Activated CD4-positive, alpha-beta T cell treated with anti-CD3 and anti-CD28 coated beads, Interleukin-2, amount 10 ng/mL, durations not matched to agents 7 days and 5 days (primary cell): Measurements from ENCODE around the gene ASPSCR1. TPM values are rescaled to one million over a fixed set of nuclear protein-coding genes. Genes with fewer than 3 reads are reported as not detected.

Source experiments
- CTCF ChIA-PET: fragments of 350-600 bp; sonication (Branson Sonifier 250); formaldehyde crosslinking; loops from one replicate; lab custom pipeline; 2021; ENCODE audit warnings: antibody characterized with exemption; lab: Charles Lee
- POLR2A ChIA-PET: fragments of 350-600 bp; sonication (Branson Sonifier 250); formaldehyde crosslinking; loops from one replicate; lab custom pipeline; 2021; ENCODE audit warnings: antibody characterized with exemption; lab: Charles Lee
- DNase-seq: peaks from one replicate; pipeline ENCODE4 v3.0.0-alpha.2; 2020
- H3K27ac Mint-ChIP-seq: one replicate; pipeline ENCODE4 v1.8.0; 2021; ENCODE audit warnings: mild to moderate bottlenecking, moderate library complexity, mixed read lengths
- H3K27me3 Mint-ChIP-seq: one replicate; pipeline ENCODE4 v1.8.0; 2021; ENCODE audit warnings: mixed read lengths
- H3K36me3 Mint-ChIP-seq: one replicate; pipeline ENCODE4 v1.8.0; 2021; ENCODE audit warnings: low read depth, mixed read lengths
- H3K4me1 Mint-ChIP-seq: one replicate; pipeline ENCODE4 v1.8.0; 2021; ENCODE audit warnings: mixed read lengths
- H3K4me3 Mint-ChIP-seq: one replicate; pipeline ENCODE4 v1.8.0; 2021; ENCODE audit warnings: mild to moderate bottlenecking, moderate library complexity, mixed read lengths
- H3K9me3 Mint-ChIP-seq: one replicate; pipeline ENCODE4 v1.8.0; 2021; ENCODE audit warnings: mixed read lengths
- total RNA-seq, 2 experiments: library from RNA; stranded (reverse); gene quantifications; one replicate each; pipeline ENCODE4 v1.2.3, GENCODE V29; 2021

ASPSCR1 gene
- total RNA-seq, 2 experiments from 2014 or later, result 34.0 to 37.6 TPM

- ChIA-PET POLR2A (interaction anchor here (0.6 kb wide), 1 partner anchor 63 kb away, joined by 3 read pairs; the partner anchor contains the start of genes CENPX and LRRC45), CTCF (interaction anchor here (0.5 to 2.5 kb wide), 54 partner anchors 9 to 666 kb away, joined by 3 to 66 read pairs (median 4); partner anchors contain the start of genes CENPX, DCXR, GPS1 and LRRC45)
- DNase-seq, result peak; percentile 78
- Mint-ChIP-seq H3K4me3 (no peak overlapping the region), H3K27me3 (peaks cover 36% of the 10 kb centered on the region), H3K9me3 (no peaks in the 10 kb centered on the region), H3K36me3 (no peaks in the 10 kb centered on the region), H3K27ac (no peak overlapping the region), H3K4me1 (peaks cover 4% of the 10 kb centered on the region)
Observed at GRCh38 chr17:81959362-81960129, 17.9 kb upstream of the ASPSCR1 start.

GRCh38 chr17:81960130-81960958 is 17.1 kb upstream of the ASPSCR1 start:
- H3K27ac Mint-ChIP-seq, result no peak overlapping the region
- H3K27me3 Mint-ChIP-seq, result peaks cover 43% of the 10 kb centered on the region
- no peak for DNase-seq
- H3K9me3 Mint-ChIP-seq, result no peaks in the 10 kb centered on the region
- peaks cover 4% of the 10 kb centered on the region for H3K4me1 Mint-ChIP-seq
- no peaks in the 10 kb centered on the region for H3K36me3 Mint-ChIP-seq
- POLR2A ChIA-PET, result no interaction called here
- no peak overlapping the region for H3K4me3 Mint-ChIP-seq
- CTCF ChIA-PET, result interaction anchor here (0.6 to 2.5 kb wide), 43 partner anchors 8 to 667 kb away, joined by 3 to 66 read pairs (median 5); partner anchors contain the start of genes CENPX, DCXR, GPS1 and LRRC45

- H3K4me1 Mint-ChIP-seq, result peaks cover 4% of the 10 kb centered on the region
- ChIA-PET POLR2A (no interaction called here), CTCF (interaction anchor here (0.6 to 2.5 kb wide), 11 partner anchors 11 to 733 kb away, joined by 3 to 66 read pairs (median 9); partner anchors contain the start of genes CENPX, LRRC45, MAFG and PYCR1)
- H3K27me3 Mint-ChIP-seq, result peaks cover 43% of the 10 kb centered on the region
- no peaks in the 10 kb centered on the region for H3K9me3 Mint-ChIP-seq
- H3K4me3 Mint-ChIP-seq, result no peak within 1 kb of the TSS
- no peaks in the 10 kb centered on the region for H3K36me3 Mint-ChIP-seq
- H3K27ac Mint-ChIP-seq, result no peak within 1 kb of the TSS
- no peak for DNase-seq
Observed at GRCh38 chr17:81961087-81961511, 16.3 kb upstream of the ASPSCR1 start, which contains the start of gene NOTUM. TSS of gene NOTUM (minus strand) at chr17:81961187. CDS start at chr17:81960909, 278 bp downstream.

DNA sequence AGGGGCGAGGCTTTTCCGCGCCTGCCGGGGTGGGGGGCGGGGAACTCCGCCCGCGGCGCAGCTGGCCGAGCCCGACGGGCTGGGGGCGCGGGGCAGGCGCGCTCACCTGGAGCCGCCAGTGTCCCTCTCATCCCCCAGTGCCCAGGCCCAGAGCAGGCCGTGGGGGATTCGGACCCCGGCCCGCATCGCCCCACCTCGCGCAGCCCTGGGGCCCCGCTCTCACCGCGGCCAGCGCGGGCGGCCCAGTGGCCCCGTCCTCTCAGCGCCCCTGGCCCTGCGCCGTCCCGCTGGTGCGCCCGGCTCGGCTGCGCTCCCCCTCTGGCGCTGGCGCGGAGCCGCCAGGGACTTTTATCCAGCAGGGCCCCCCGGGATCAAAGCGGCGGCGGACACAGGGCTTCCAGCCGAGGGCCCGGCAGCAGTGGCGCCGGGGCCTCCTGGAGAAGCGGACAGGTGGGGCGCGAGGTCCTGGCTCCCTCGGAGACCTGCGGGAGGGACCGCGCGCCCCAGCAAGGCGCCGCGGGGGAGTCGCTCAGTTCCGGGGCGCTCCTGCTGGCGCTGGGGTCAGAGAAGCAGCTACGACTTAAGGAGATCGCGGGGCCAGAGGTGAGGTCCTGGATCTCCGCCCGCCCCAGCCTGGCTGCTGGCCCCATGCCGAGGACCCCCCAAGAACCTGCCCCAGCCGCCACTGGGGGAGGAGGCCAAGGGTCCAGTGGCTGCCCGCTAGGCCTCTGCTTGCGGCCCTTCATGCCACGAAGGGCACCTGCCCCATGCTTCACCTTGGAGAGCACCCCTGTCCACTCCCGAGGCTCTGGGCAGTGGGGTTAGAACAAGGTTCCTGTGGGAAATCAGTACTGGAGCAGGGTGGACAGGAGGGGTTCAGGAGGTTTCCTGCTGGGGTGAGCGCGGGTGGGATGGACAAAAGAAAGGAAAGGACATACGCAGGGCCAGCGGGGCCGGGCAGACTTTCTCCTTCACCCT is 15.6 kb upstream of the ASPSCR1 start:
- DNase-seq, result no peak
- H3K4me3 Mint-ChIP-seq, result no peak overlapping the region

GRCh38 chr17:81962499-81963441 is 14.7 kb upstream of the ASPSCR1 start:
- ChIA-PET POLR2A (no interaction called here), CTCF (interaction anchor here (0.6 to 0.8 kb wide), 3 partner anchors 8 to 40 kb away, joined by 3 to 4 read pairs (median 4); no protein-coding TSS in a partner anchor)
- H3K36me3 Mint-ChIP-seq, result no peaks in the 10 kb centered on the region

More for the DNA sequence above, 15.6 kb upstream of the ASPSCR1 start:
- Mint-ChIP-seq H3K9me3 (no peaks in the 10 kb centered on the region), H3K4me1 (peaks cover 4% of the 10 kb centered on the region), H3K27ac (no peak overlapping the region), H3K27me3 (peaks cover 43% of the 10 kb centered on the region), H3K36me3 (no peaks in the 10 kb centered on the region)
- ChIA-PET POLR2A (no interaction called here), CTCF (interaction anchor here (0.6 to 2.5 kb wide), 4 partner anchors 12 to 732 kb away, joined by 3 to 21 read pairs (median 12); partner anchors contain the start of gene PYCR1)

GRCh38 chr17:81964081-81964849 is 13.2 kb upstream of the ASPSCR1 start:
- no peaks in the 10 kb centered on the region for H3K36me3 Mint-ChIP-seq
- peaks cover 16% of the 10 kb centered on the region for H3K4me1 Mint-ChIP-seq
- ChIA-PET POLR2A (no interaction called here), CTCF (no interaction called here)
- no peaks in the 10 kb centered on the region for H3K9me3 Mint-ChIP-seq
- peaks cover 31% of the 10 kb centered on the region for H3K27me3 Mint-ChIP-seq
- DNase-seq, result no peak
- no peak overlapping the region for H3K4me3 Mint-ChIP-seq
- H3K27ac Mint-ChIP-seq, result no peak overlapping the region

More at GRCh38 chr17:81962499-81963441, 14.7 kb upstream of the ASPSCR1 start:
- Mint-ChIP-seq H3K9me3 (no peaks in the 10 kb centered on the region), H3K27me3 (peaks cover 43% of the 10 kb centered on the region), H3K4me3 (no peak overlapping the region), H3K4me1 (peaks cover 7% of the 10 kb centered on the region), H3K27ac (no peak overlapping the region)
- DNase-seq, result no peak

DNA sequence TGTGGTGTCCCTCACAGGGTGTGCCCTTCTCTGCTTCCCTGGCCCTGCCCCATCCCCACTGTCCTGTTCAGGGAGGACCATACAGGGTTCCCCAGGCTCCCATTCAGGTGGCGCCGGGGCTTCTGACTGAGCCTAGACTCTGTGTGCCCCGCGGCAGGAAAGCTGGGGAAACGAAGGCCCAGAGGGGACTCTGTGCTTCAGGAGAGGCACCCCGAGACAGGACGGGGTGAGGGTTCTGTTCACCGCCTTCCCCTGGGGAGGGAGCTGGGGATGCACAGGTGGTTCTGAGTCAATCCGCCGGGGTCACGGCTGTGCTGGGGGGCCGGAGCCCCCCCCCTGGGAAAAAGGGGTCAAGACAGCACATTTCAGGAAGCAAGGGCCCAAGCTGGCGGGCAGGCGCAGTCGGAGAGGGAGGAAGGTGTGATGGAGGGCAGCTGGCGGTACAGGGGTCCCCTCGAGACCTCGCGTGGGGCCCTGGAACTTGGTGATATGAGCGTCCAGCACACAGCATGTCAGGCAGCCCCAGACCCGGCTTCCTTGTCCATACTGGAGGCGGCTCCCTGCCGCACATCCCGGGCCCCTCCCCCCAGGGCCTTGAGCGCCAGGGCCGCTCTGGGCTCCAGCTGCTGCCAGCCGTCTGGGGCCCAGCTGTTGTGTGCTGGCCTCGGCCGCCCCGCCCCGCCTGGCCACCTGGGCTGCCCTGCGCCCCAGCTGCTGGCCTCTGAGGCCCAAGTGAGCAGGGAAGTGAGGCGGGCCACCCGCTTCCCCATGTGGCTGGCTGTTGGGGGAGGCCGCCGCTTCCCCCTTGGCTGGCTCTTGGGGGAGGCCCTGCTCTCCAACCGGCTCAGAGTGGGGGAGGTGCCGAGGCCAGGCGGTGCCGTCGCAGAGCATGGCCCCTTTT is 10.8 kb upstream of the ASPSCR1 start:
- H3K4me3 Mint-ChIP-seq, result no peak overlapping the region
- H3K27ac Mint-ChIP-seq, result no peak overlapping the region
- no peaks in the 10 kb centered on the region for H3K36me3 Mint-ChIP-seq
- no peak for DNase-seq
- peaks cover 16% of the 10 kb centered on the region for H3K4me1 Mint-ChIP-seq
- ChIA-PET CTCF (interaction anchor here (1.0 to 2.4 kb wide), 4 partner anchors 10 to 97 kb away, joined by 3 to 6 read pairs (median 4); partner anchors contain the start of genes ASPSCR1 and DCXR), POLR2A (no interaction called here)
- no peaks in the 10 kb centered on the region for H3K9me3 Mint-ChIP-seq
- peaks cover 29% of the 10 kb centered on the region for H3K27me3 Mint-ChIP-seq

- H3K36me3 Mint-ChIP-seq, result no peaks in the 10 kb centered on the region
- H3K4me1 Mint-ChIP-seq, result peaks cover 16% of the 10 kb centered on the region
- peak overlapping the region; percentile 49 for H3K4me3 Mint-ChIP-seq
- no peak overlapping the region for H3K27ac Mint-ChIP-seq
- H3K9me3 Mint-ChIP-seq, result no peaks in the 10 kb centered on the region
- H3K27me3 Mint-ChIP-seq, result peaks cover 27% of the 10 kb centered on the region
- POLR2A ChIA-PET, result interaction anchor here (0.6 kb wide), 1 partner anchor 624 kb away, joined by 4 read pairs; no protein-coding TSS in a partner anchor
- CTCF ChIA-PET, result interaction anchor here (1.0 to 2.5 kb wide), 7 partner anchors 8 to 96 kb away, joined by 3 to 17 read pairs (median 6); partner anchors contain the start of genes ASPSCR1 and DCXR
- no peak for DNase-seq
Observed at GRCh38 chr17:81967244-81967532, 10.2 kb upstream of the ASPSCR1 start.

DNA sequence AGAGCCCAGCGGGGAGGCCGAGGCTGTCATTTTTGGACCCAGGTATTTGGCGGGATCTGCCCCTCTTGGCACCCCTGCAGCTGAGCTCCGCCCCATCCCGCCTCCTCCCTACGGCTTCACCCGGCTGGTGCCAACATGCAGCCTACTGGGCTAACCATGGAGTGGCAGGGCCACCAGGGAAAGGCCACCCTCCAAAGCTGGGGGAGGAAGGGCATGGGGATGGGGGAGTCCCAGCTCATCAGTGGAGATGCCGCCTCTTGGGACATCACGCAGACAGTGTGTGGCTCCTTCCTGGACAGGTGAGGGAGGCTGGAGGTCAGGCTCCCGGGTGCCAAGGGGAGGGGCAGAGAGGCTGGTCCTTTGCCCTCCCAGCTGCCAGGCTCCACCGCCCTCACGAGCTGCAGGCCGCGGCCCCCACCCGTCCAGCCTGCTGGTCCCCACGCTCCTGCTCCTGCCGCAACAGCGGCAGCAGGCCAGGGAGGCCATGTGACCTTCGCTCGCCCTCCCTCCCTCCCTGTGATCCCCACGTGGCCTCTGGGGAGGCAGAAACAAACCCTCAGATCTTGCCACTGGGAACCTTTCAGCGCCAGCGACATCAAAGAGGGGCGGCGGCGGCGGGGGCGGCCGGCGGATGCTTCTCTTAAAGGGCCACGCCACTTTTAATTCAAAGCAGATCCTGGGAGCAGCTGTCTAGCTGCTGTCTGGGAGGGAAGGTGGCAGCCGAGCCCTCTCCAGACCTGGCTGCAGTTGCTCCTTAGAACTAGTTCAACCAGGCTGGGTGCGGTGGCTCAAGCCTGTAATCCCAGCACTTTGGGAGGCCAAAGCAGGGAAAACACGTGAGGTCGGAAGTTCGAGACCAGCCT is 9.7 kb upstream of the ASPSCR1 start:
- ChIA-PET CTCF (interaction anchor here (0.7 to 2.5 kb wide), 8 partner anchors 8 to 138 kb away, joined by 3 to 17 read pairs (median 6); partner anchors contain the start of genes ASPSCR1 and DCXR), POLR2A (interaction anchor here (0.6 kb wide), 1 partner anchor 624 kb away, joined by 4 read pairs; no protein-coding TSS in a partner anchor)
- peak overlapping the region; percentile 49 for H3K4me3 Mint-ChIP-seq
- H3K4me1 Mint-ChIP-seq, result peaks cover 16% of the 10 kb centered on the region
- H3K27me3 Mint-ChIP-seq, result peaks cover 24% of the 10 kb centered on the region
- peak overlapping the region; percentile 82 for H3K27ac Mint-ChIP-seq
- H3K36me3 Mint-ChIP-seq, result no peaks in the 10 kb centered on the region
- peaks cover 4% of the 10 kb centered on the region for H3K9me3 Mint-ChIP-seq
- DNase-seq, result peak; percentile 94
